ENCODE results near the gene DNAL1.

DNA sequence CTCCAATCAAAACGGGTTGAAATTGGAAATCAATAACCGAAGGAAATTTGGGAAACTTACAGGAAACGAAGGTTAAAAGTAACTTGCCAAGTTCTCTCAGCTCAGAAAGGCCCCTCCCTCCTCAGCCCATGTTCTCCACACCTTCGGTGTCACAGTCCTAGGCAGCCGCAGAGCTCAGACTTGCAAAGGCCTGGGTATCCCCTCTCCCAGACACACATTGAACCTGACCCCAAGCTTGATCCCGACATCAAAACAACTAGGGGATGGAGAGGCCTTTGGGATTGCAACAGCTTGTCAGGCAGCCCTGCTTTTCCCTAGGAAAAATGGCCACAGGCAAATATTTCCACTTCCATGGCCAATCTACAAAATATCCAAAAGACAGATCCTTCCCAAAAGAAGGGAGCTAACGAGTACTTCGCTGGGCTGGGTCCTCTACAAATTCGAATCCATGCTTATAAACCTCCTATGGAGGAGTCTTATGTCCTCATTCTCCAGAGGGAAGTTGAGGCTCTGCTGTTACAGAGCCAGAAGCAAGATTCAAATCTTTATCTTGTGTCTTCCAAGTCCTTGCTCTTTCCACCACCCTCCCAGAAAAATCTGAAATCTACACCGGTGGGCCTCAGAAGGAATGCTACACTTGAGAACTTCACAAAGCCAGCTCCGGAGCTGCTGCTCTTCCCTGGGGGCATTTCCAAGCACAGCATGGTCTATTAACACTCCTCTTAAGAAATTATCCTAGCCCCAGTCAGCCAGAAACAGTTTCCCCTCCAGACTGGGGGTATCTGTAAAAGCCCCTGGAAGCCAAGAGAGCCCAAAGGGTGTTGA lies 105.1 kb downstream of the DNAL1 start:
- TF ChIP-seq POLR2A (IDR thresholded peaks at IDR 0.05; ENCODE audit: low read depth, low read length) (peak; percentile 35; the same call in 1 of the 2 replicates), TAF1 (IDR thresholded peaks at IDR 0.05; ENCODE audit: low read depth, low read length) (no peak), POU2F2 (IDR thresholded peaks at IDR 0.05; ENCODE audit: low read depth, low read length) (no peak), POLR2AphosphoS5 (IDR thresholded peaks at IDR 0.05; ENCODE audit: low read depth, low read length) (peak; percentile 15; the same call in 1 of the 2 replicates), SPI1 (IDR thresholded peaks at IDR 0.05; ENCODE audit: low read depth, low read length) (no peak)

Measured in GM12891 (cell line).